HFF-Myc (cell line): ENCODE results near the gene ACP3.

Experiments used
- DNase-seq: peaks from one replicate; pipeline ENCODE4 v3.0.0-alpha.2; 2011; ENCODE audit warnings: low read depth; ENCODE audit errors: extremely low read depth
- H3K4me3 ChIP-seq: replicated peaks from 2 replicates; pipeline ENCODE4 v1.5.1; 2011; ENCODE audit warnings: low read depth, mild to moderate bottlenecking, control low read depth, low read length
- TF ChIP-seq, protein P1 (sequence below): IDR thresholded peaks from 2 replicates; pipeline ENCODE4 v1.5.1; 2012; ENCODE audit warnings: mild to moderate bottlenecking, low read depth, low read length, control low read depth; ENCODE audit errors: missing control alignments

The ACP3 gene

GRCh38 chr3:132332082-132332481, 14.9 kb downstream of the ACP3 start:
- TF ChIP-seq, protein P1, sequence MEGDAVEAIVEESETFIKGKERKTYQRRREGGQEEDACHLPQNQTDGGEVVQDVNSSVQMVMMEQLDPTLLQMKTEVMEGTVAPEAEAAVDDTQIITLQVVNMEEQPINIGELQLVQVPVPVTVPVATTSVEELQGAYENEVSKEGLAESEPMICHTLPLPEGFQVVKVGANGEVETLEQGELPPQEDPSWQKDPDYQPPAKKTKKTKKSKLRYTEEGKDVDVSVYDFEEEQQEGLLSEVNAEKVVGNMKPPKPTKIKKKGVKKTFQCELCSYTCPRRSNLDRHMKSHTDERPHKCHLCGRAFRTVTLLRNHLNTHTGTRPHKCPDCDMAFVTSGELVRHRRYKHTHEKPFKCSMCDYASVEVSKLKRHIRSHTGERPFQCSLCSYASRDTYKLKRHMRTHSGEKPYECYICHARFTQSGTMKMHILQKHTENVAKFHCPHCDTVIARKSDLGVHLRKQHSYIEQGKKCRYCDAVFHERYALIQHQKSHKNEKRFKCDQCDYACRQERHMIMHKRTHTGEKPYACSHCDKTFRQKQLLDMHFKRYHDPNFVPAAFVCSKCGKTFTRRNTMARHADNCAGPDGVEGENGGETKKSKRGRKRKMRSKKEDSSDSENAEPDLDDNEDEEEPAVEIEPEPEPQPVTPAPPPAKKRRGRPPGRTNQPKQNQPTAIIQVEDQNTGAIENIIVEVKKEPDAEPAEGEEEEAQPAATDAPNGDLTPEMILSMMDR: no peak
- no peak for DNase-seq
- no peak overlapping the region for H3K4me3 ChIP-seq

DNA sequence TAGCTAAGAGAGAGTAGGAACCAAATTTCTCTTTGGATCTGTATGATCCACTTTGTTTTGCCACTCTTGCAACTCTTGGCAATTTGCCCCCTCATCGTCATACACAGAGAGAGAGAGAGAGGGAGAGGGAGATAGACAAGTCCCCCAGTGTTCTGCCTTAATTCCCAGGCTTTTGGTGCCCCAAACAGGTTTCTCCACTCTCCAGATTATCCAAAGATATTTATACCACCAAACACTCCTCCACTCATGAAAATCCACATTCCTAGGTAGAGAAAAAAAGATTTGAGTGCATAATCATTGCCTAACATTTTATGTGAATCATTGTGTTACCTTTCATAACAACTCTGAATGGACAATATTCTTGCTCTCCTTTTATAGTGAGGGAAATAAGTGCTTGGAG, 15.3 kb downstream of the ACP3 start:
- TF ChIP-seq, protein P1: no peak
- no peak for DNase-seq
- no peak overlapping the region for H3K4me3 ChIP-seq

DNA sequence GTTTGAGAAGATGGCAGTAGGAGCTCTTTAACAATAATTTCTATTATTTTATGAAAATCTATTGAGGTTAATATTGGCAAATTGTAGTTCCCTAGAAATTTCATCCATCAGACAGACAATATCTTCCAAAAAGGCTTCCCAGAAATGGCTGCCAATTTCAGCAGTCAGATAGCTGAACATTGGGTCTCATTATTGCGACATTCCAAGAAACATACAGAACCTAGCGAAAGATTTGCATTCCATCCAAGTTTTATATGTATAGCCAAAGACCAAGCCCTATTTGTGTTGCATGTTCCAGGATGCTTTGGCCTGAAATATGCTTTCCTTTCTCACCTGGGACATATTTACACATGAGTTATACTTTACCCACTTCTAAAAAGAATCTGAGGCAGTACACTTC, 24.5 kb downstream of the ACP3 start:
- H3K4me3 ChIP-seq: no peak overlapping the region

DNA sequence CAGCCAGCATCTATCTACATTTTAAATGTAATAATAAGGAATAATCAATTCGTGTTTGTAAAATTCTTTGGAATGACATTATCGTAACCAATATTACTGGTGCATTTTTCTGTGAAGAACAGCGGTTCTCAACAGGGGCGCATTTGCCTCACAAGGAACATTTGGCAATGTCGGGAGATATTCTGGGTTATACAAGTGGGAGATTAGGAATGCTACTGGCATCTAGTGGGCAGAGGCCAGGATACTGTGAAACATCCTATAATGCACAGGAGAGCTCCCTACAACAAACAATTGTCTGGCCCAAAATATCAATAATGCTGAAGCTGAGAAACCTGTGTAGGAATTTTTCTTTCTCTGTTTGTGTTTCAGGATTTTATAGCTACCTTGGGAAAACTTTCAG, 25.0 kb downstream of the ACP3 start:
- TF ChIP-seq, protein P1: no peak
- no peak for DNase-seq
- H3K4me3 ChIP-seq: no peak overlapping the region

More for the DNA sequence above, 24.5 kb downstream of the ACP3 start:
- TF ChIP-seq, protein P1: no peak
- no peak for DNase-seq

DNA sequence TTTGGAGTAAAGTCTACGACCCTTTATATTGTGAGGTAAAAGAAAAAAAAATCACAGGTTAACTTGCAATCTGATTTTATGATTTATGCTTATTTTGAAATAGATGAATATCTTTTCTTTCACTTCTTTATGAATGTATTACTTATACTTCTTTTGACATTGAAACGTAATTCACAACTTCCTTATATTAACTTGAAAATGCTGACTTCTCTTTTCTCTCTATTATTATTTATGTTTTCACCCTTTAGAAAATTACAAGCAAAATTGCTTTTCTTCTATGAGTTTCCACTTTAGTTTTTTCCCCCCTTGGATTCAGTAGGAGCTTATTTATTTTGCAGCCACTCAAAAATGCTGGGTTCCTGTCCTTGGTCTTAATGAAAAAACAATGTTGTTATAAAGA, 25.4 kb downstream of the ACP3 start:
- H3K4me3 ChIP-seq: no peak overlapping the region
- no peak for DNase-seq
- TF ChIP-seq, protein P1: no peak

DNA sequence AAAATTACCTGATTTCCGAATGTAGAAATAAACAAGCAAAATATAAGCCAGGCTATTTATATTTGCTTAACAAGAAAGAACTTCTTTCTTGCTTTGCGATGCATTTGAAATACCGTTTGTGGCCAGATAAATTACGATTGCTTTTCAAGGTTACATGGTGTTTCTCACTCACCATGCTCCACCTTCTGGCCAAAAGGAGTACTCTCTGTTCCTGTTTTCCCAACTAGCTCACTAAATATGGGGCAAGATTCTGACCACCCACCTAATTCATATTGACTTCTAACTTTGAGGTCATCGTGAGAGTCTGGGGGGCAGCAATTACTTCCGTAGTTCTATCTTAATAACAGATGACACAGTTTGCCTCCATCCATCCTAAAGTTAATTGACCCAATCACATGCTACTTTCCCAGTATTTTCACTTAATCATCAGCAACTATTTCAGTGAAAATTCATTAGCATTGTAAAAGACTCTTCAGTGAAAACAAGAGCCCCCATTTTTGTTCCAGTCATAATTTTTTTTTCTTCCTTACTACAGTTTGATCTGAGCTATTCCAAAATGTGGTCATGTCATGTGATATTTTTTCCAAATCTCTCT, 25.9 kb downstream of the ACP3 start:
- no peak overlapping the region for H3K4me3 ChIP-seq
- TF ChIP-seq, protein P1: peak; percentile 76
- peak; percentile 42 for DNase-seq

GRCh38 chr3:132344666-132345280, 27.6 kb downstream of the ACP3 start:
- no peak for DNase-seq
- TF ChIP-seq, protein P1: no peak
- no peak overlapping the region for H3K4me3 ChIP-seq
